Measurements from ENCODE around the gene DNAJC16. TPM values are rescaled to one million over a fixed set of nuclear protein-coding genes. Genes with fewer than 3 reads are reported as not detected.

DNAJC16 gene
- total and polyA plus RNA-seq, 9 of the 15 experiments (the other 6 are each of a cell fraction or from before 2014, with no cell fraction given), result 6.9 to 16.8 (median 12.8) TPM

GRCh38 chr1:15617173-15618076, 90.8 kb downstream of the DNAJC16 start, which contains the start of gene DDI2 (continued):
- TF ChIP-seq HDAC1 (IDR thresholded peaks at IDR 0.05) (peak in 1 of 2 experiments; percentile 86; a peak in 2 of 4 replicates), CBFA2T3 (IDR thresholded peaks at IDR 0.05) (0 out of 2 replicates have a peak, but pooled peaks have one; percentile 14), ZBTB26 (CRISPR knock-in tag; IDR thresholded peaks at IDR 0.05) (0 out of 2 replicates have a peak, but pooled peaks have one; percentile 29), POLR2H (tag; IDR thresholded peaks at IDR 0.05; ENCODE audit: low read depth) (peak; percentile 77), BCOR (IDR thresholded peaks at IDR 0.05) (0 out of 2 replicates have a peak, but pooled peaks have one; percentile 21), ZBTB1 (CRISPR knock-in tag; IDR thresholded peaks at IDR 0.05; ENCODE audit: borderline replicate concordance, low read depth) (peak; percentile 32; the same call in 1 of the 2 replicates), ZNF263 (CRISPR knock-in tag; IDR thresholded peaks at IDR 0.05; ENCODE audit: borderline replicate concordance) (peak; percentile 94), RCOR1 (IDR thresholded peaks at IDR 0.05; ENCODE audit: borderline replicate concordance in 1 of 2, low read depth in 2 of 2, low read length in 2 of 2) (peak; percentile 13 to 49; a peak in 2 of 4 replicates), ZNF583 (CRISPR knock-in tag; IDR thresholded peaks at IDR 0.05) (no peak), HNRNPH1 (optimal IDR thresholded peaks at IDR 0.05; ENCODE audit: low read depth, low read length) (no peak), NONO (IDR thresholded peaks at IDR 0.05; ENCODE audit: low read depth in 2 of 2, low read length in 1 of 2) (peak; percentile 75 to 95), ESRRA (IDR thresholded peaks at IDR 0.05; ENCODE audit: borderline replicate concordance, low read depth) (peak; percentile 71), GTF2B (IDR thresholded peaks at IDR 0.05; ENCODE audit: extremely low read depth, insufficient read length) (peak; percentile 22), EP400 (IDR thresholded peaks at IDR 0.05) (peak; percentile 47), ZC3H4 (CRISPR knock-in tag; IDR thresholded peaks at IDR 0.05; ENCODE audit: borderline replicate concordance) (peak; percentile 92), BRCA1 (IDR thresholded peaks at IDR 0.05) (no peak), BRCA1 (CRISPR knock-in tag; IDR thresholded peaks at IDR 0.05) (peak; percentile 99; the same call in 1 of the 2 replicates), HDAC3 (IDR thresholded peaks at IDR 0.05; ENCODE audit: borderline replicate concordance, partially characterized antibody) (no peak), ELK3 (CRISPR knock-in tag; IDR thresholded peaks at IDR 0.05) (no peak)
- TF ChIP-seq, protein P1, sequence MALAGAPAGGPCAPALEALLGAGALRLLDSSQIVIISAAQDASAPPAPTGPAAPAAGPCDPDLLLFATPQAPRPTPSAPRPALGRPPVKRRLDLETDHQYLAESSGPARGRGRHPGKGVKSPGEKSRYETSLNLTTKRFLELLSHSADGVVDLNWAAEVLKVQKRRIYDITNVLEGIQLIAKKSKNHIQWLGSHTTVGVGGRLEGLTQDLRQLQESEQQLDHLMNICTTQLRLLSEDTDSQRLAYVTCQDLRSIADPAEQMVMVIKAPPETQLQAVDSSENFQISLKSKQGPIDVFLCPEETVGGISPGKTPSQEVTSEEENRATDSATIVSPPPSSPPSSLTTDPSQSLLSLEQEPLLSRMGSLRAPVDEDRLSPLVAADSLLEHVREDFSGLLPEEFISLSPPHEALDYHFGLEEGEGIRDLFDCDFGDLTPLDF (CRISPR knock-in tag; IDR thresholded peaks at IDR 0.05), result peak; percentile 72
- TF ChIP-seq, protein P2, sequence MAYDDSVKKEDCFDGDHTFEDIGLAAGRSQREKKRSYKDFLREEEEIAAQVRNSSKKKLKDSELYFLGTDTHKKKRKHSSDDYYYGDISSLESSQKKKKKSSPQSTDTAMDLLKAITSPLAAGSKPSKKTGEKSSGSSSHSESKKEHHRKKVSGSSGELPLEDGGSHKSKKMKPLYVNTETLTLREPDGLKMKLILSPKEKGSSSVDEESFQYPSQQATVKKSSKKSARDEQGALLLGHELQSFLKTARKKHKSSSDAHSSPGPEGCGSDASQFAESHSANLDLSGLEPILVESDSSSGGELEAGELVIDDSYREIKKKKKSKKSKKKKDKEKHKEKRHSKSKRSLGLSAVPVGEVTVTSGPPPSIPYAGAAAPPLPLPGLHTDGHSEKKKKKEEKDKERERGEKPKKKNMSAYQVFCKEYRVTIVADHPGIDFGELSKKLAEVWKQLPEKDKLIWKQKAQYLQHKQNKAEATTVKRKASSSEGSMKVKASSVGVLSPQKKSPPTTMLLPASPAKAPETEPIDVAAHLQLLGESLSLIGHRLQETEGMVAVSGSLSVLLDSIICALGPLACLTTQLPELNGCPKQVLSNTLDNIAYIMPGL (CRISPR knock-in tag; IDR thresholded peaks at IDR 0.05), result peak; percentile 97

Measured in K562 (cell line).